GM21619 (cell line): Measurements from ENCODE around the gene FAM222A.

Experiments
- ATAC-seq: cut with Tn5 transposase; IDR thresholded peaks from one replicate; pipeline ENCODE4 v1.9.1; 2021; ENCODE audit not compliant: unreplicated experiment

Gene FAM222A

DNA sequence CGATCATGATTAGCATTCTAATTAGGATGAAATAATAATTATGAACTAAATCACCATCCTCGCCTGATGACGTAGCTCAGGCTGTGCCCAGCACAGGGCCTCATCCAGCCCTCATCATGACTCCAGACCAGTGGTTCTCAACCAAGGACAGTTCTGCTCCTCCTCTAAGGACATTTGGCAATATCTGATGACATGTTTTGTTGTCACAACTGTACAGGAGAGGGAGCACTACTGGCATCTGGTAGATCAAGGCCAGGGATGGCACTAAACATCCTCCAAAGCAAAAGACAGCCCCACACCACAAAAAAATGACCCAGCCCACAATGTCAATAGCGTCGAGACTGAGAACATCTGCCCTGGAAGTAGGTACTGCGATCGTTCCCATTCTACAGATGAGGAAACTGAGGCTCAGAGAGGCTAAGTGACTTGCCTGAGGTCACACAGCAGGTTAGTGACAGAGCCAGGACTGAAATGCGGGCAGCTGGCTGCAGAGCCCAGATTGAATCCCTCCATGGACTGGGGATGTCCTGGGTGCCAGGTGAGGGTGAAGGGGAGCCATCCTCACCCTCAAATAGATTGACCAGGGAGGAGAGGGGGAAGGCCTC, 104.1 kb downstream of the FAM222A start:
- ATAC-seq, result no peak

DNA sequence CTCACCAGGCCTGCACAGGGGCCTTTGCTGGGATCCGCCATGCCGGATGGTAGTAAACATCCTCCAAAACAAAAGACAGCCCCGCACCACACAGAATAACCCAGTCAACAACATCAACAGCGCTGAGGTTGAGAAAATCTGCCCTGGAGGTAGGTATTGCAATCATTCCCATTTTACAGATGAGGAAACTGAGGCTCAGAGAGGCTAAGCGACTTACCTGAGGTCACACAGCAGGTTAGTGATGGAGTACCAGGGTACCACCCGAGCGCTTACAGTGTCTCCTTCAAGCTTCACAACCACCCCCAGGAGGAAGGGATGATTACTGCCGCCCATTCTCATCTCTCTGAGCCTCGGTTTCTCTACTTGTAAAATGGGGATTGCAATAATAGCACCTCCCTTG, 104.6 kb downstream of the FAM222A start:
- no peak for ATAC-seq

DNA sequence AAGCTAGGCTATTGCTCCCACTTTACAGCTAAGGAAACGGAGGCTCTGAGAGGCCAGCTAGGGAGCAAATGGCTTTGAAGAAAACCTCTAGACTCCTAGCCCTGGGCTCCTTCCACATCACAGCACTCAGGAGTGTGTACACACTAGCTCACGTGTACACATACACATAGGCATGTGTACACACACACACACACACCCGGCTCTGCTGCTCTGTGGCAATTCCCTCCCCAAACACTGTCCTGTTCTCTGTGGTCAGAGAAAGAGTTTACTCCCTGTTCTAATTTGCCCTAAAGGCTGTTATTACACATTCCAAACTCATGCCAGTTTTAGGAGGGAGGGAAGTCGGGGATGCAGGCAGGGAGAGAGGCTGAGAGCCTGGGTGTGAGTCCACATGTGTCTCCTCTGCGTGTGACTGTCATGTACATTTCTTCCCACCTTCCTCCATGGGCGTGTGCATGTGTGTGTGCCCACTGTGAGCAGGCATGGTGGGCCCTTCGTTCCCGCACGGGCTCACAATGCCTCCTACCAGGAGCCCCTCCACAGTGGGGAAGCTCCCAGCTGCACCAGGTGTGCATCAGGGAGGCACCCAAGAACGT, 105.4 kb downstream of the FAM222A start:
- no peak for ATAC-seq
